H1 (cell line): ENCODE results near the gene OR10A7.

Source experiments
- CEBPB ChIP-seq: IDR thresholded peaks from 2 replicates; pipeline ENCODE4 v1.6.1; 2012; ENCODE audit warnings: low read depth, low read length
- CHD1 ChIP-seq: IDR thresholded peaks from 2 replicates; pipeline ENCODE4 v1.6.1; 2012; ENCODE audit warnings: low read depth, low read length, improper control_type of control experiment
- CTCF ChIP-seq, 3 experiments: IDR thresholded peaks; 1 replicate in 2 of 3; 2 replicates in 1 of 3; pipeline versions ENCODE4 v1.5.1 to v1.6.1; 2011; ENCODE audit warnings: low read length in 3 of 3, mild to moderate bottlenecking in 3 of 3, inconsistent platforms in 2 of 3, low read depth in 1 of 3, moderate library complexity in 1 of 3; ENCODE audit not compliant: insufficient read depth in 1 of 3; ENCODE audit errors: control extremely low read depth in 1 of 3
- HDAC6 ChIP-seq: IDR thresholded peaks from one replicate; pipeline ENCODE4 v1.7.1; 2012; ENCODE audit warnings: low read depth, mild to moderate bottlenecking, inconsistent platforms, low read length, moderate library complexity
- MAX ChIP-seq: IDR thresholded peaks from 2 replicates; pipeline ENCODE4 v1.6.1; 2012; ENCODE audit warnings: inconsistent platforms
- POLR2AphosphoS5 ChIP-seq: IDR thresholded peaks from 2 replicates; pipeline ENCODE4 v1.6.1; 2011; ENCODE audit warnings: low read depth, low read length
- SIRT6 ChIP-seq: IDR thresholded peaks from one replicate; pipeline ENCODE4 v1.7.1; 2012; ENCODE audit warnings: low read length, inconsistent platforms
- USF2 ChIP-seq: IDR thresholded peaks from 2 replicates; pipeline ENCODE4 v1.6.1; 2011; ENCODE audit warnings: low read length, improper control_type of control experiment

GRCh38 chr12:55173456-55173855 lies 47.4 kb upstream of the OR10A7 start:
- TF ChIP-seq CTCF (IDR thresholded peaks at IDR 0.05; ENCODE audit: control extremely low read depth in 1 of 3, insufficient read depth in 1 of 3, low read depth in 1 of 3, low read length in 3 of 3) (no peak), CHD1 (no peak), HDAC6 (no peak), MAX (no peak), SIRT6 (no peak), POLR2AphosphoS5 (no peak), USF2 (no peak), CEBPB (no peak)
